ENCODE results near the gene MYO5A. TPM values are rescaled to one million over a fixed set of nuclear protein-coding genes. Genes with fewer than 3 reads are reported as not detected.

MYO5A gene
- total RNA-seq, 1 experiment from 2014 or later, result 61.1 TPM

DNA sequence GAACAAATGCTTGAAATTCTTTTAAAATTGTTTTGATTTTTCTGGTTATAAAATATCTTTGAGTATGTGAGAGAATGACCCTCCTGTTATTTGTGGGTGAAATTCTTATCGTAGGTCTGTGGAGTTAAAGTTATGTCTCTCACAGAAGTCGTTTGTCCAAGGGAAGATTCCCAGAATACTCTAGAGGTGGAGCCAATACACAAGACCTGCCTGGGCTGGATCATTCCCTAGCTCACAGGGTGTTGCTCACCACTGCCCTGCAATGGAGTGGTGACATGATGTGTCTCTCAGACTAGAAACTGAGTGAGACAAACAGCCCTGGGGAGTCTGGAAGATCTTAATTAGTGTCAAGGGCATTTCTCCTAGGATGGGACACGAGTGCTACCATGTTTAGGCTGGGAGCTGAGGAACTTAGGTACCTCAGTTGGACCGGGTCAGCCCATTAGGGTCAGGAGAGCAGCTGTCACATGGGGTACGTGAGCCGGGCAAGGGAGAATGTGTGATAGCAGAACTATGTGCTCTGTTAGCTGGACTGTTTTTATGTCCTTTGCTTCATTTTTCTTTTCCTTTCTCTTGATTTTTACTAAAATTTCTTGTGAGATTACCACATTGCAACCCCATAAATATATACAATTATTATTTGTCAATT lies 179.5 kb downstream of the MYO5A start:
- H3K36me3 ChIP-seq (ENCODE audit: control insufficient read depth, insufficient read depth, low read length), result no peaks in the 10 kb centered on the region; the same call in none of the 2 replicates
- POLR2A ChIA-PET, result no interaction called here
- H3K4me3 ChIP-seq (ENCODE audit: low read depth in 2 of 2, low read length in 2 of 2), result no peak overlapping the region
- BruUV-seq (replicated peaks), result no TSS peak
- DNase-seq (ENCODE audit: low read depth, low spot score) (no peak), ATAC-seq (peak; percentile 48; the same call in 1 of the 2 replicates)
- TF ChIP-seq SIN3A (IDR thresholded peaks at IDR 0.05; ENCODE audit: borderline replicate concordance, insufficient read depth, low read depth, low read length) (no peak), TCF7L2 (IDR thresholded peaks at IDR 0.05; ENCODE audit: low read depth, low read length) (no peak), POLR2AphosphoS5 (IDR thresholded peaks at IDR 0.05; ENCODE audit: low read depth, low read length) (no peak)
- TF ChIP-seq, protein P1, sequence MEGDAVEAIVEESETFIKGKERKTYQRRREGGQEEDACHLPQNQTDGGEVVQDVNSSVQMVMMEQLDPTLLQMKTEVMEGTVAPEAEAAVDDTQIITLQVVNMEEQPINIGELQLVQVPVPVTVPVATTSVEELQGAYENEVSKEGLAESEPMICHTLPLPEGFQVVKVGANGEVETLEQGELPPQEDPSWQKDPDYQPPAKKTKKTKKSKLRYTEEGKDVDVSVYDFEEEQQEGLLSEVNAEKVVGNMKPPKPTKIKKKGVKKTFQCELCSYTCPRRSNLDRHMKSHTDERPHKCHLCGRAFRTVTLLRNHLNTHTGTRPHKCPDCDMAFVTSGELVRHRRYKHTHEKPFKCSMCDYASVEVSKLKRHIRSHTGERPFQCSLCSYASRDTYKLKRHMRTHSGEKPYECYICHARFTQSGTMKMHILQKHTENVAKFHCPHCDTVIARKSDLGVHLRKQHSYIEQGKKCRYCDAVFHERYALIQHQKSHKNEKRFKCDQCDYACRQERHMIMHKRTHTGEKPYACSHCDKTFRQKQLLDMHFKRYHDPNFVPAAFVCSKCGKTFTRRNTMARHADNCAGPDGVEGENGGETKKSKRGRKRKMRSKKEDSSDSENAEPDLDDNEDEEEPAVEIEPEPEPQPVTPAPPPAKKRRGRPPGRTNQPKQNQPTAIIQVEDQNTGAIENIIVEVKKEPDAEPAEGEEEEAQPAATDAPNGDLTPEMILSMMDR (IDR thresholded peaks at IDR 0.05), result no peak
- in situ Hi-C loops (cut with HindIII; ENCODE audit: low pct_unique_long_range_greater_than_20kb, low sequenced_read_pairs), result no loop called here
- CTCF ChIA-PET, result no interaction called here
- no peaks in the 10 kb centered on the region for H3K9me3 ChIP-seq (ENCODE audit: control insufficient read depth, insufficient read depth, low read depth, low read length)
- H3K27ac ChIP-seq (ENCODE audit: low read length), result no peak overlapping the region
- H3K4me1 ChIP-seq (ENCODE audit: control insufficient read depth, insufficient read depth, low read length), result no peaks in the 10 kb centered on the region
- H3K27me3 ChIP-seq (ENCODE audit: control insufficient read depth, insufficient read depth, low read length), result no peaks in the 10 kb centered on the region
- intact Hi-C loops (cut with micrococcal nuclease; ENCODE audit: unreplicated experiment), result no loop called here

DNA sequence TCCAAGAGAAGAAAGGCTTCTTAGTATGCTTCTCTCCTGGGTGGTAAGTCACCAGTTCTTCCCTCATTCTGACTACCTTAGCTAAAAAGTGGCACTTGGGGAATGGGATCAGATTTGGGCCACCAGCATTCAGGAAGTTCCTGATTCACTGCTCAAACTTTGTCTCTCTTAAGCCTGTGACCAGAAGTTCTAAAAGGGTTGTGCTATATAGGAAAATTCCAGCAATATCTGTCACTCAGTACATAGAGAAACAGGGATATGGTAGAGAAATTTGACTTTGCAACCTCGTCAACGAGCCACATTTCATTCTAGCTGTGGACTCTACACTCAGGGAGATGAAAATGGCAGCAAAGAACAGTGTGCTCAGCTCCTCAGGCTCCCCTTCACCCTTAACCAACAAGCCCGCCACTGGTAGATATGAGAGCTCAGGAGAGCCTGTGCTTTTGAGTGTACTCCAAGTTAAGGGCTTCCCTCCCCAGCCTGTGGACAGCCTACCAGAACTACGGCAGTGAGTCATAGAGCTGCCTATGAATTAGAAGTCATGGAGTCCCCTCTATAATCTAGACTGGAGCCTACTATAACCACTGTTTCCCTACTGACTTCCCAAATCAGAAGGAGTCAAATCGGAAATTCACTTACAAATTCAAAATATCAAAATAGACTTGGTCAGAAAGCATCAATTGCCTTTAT lies 180.5 kb downstream of the MYO5A start:
- DNase-seq (ENCODE audit: low read depth, low spot score) (no peak), ATAC-seq (no peak)
- CTCF ChIA-PET, result no interaction called here
- H3K27me3 ChIP-seq (ENCODE audit: control insufficient read depth, insufficient read depth, low read length), result no peaks in the 10 kb centered on the region
- TF ChIP-seq SIN3A (IDR thresholded peaks at IDR 0.05; ENCODE audit: borderline replicate concordance, insufficient read depth, low read depth, low read length) (no peak), POLR2AphosphoS5 (IDR thresholded peaks at IDR 0.05; ENCODE audit: low read depth, low read length) (no peak)
- TF ChIP-seq, protein P1 (IDR thresholded peaks at IDR 0.05), result no peak
- H3K27ac ChIP-seq (ENCODE audit: low read length), result no peak overlapping the region
- in situ Hi-C loops (cut with HindIII; ENCODE audit: low pct_unique_long_range_greater_than_20kb, low sequenced_read_pairs), result no loop called here
- POLR2A ChIA-PET, result no interaction called here
- H3K9me3 ChIP-seq (ENCODE audit: control insufficient read depth, insufficient read depth, low read depth, low read length), result no peaks in the 10 kb centered on the region
- H3K4me1 ChIP-seq (ENCODE audit: control insufficient read depth, insufficient read depth, low read length), result no peaks in the 10 kb centered on the region
- BruUV-seq (replicated peaks), result no TSS peak
- intact Hi-C loops (cut with micrococcal nuclease; ENCODE audit: unreplicated experiment), result no loop called here
- H3K4me3 ChIP-seq (ENCODE audit: low read depth in 2 of 2, low read length in 2 of 2), result no peak overlapping the region
- H3K36me3 ChIP-seq (ENCODE audit: control insufficient read depth, insufficient read depth, low read length), result no peaks in the 10 kb centered on the region; the same call in none of the 2 replicates

DNA sequence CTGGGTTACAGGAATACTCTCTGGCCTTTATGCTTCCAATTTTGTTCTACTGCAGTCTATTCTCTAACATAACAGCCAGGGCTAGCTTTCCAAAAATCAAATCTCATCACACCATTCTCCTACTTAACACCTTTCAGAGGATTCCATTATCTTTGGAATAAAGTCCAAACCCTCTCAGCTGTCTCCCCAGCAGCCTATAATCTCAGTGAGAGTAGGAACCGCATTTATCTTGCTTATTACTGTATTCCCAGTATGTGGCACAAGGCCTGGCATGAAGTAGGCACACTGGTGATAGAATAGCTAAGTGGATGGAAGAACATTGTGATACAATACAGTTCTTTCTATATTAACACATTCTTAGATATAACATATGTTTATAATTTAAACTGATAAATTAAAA lies 184.1 kb downstream of the MYO5A start:
- ATAC-seq (no peak), DNase-seq (ENCODE audit: low read depth, low spot score) (no peak)
- no peaks in the 10 kb centered on the region for H3K4me1 ChIP-seq (ENCODE audit: control insufficient read depth, insufficient read depth, low read length)
- BruUV-seq (replicated peaks), result TSS peak; percentile 9
- in situ Hi-C loops (cut with HindIII; ENCODE audit: low pct_unique_long_range_greater_than_20kb, low sequenced_read_pairs) (no loop called here), intact Hi-C loops (cut with micrococcal nuclease; ENCODE audit: unreplicated experiment) (no loop called here)
- H3K27me3 ChIP-seq (ENCODE audit: control insufficient read depth, insufficient read depth, low read length), result no peaks in the 10 kb centered on the region
- H3K9me3 ChIP-seq (ENCODE audit: control insufficient read depth, insufficient read depth, low read depth, low read length), result no peaks in the 10 kb centered on the region
- H3K27ac ChIP-seq (ENCODE audit: low read length), result no peak overlapping the region
- TF ChIP-seq, protein P1 (IDR thresholded peaks at IDR 0.05), result no peak
- TF ChIP-seq, protein P2, sequence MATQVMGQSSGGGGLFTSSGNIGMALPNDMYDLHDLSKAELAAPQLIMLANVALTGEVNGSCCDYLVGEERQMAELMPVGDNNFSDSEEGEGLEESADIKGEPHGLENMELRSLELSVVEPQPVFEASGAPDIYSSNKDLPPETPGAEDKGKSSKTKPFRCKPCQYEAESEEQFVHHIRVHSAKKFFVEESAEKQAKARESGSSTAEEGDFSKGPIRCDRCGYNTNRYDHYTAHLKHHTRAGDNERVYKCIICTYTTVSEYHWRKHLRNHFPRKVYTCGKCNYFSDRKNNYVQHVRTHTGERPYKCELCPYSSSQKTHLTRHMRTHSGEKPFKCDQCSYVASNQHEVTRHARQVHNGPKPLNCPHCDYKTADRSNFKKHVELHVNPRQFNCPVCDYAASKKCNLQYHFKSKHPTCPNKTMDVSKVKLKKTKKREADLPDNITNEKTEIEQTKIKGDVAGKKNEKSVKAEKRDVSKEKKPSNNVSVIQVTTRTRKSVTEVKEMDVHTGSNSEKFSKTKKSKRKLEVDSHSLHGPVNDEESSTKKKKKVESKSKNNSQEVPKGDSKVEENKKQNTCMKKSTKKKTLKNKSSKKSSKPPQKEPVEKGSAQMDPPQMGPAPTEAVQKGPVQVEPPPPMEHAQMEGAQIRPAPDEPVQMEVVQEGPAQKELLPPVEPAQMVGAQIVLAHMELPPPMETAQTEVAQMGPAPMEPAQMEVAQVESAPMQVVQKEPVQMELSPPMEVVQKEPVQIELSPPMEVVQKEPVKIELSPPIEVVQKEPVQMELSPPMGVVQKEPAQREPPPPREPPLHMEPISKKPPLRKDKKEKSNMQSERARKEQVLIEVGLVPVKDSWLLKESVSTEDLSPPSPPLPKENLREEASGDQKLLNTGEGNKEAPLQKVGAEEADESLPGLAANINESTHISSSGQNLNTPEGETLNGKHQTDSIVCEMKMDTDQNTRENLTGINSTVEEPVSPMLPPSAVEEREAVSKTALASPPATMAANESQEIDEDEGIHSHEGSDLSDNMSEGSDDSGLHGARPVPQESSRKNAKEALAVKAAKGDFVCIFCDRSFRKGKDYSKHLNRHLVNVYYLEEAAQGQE (IDR thresholded peaks at IDR 0.05; ENCODE audit: insufficient read depth in 1 of 2, low read depth in 2 of 2, low read length in 1 of 2), result no peak
- TF ChIP-seq SIN3A (IDR thresholded peaks at IDR 0.05; ENCODE audit: borderline replicate concordance, insufficient read depth, low read depth, low read length) (no peak), POLR2AphosphoS5 (IDR thresholded peaks at IDR 0.05; ENCODE audit: low read depth, low read length) (no peak), TCF7L2 (IDR thresholded peaks at IDR 0.05; ENCODE audit: low read depth, low read length) (no peak)
- ChIA-PET POLR2A (no interaction called here), CTCF (no interaction called here)
- H3K4me3 ChIP-seq (ENCODE audit: low read depth in 2 of 2, low read length in 2 of 2), result no peak overlapping the region
- no peaks in the 10 kb centered on the region; the same call in 1 of the 2 replicates for H3K36me3 ChIP-seq (ENCODE audit: control insufficient read depth, insufficient read depth, low read length)
